Measurements from ENCODE around the gene APOL4. TPM values are rescaled to one million over a fixed set of nuclear protein-coding genes. Genes with fewer than 3 reads are reported as not detected.
"Not testable (repeated sequence)": the region's sequence is repeated elsewhere in the genome, so short reads cannot be mapped to it uniquely, and the experiment has no call there.

The APOL4 gene
- total RNA-seq, 2 experiments from 2014 or later, result 0.70 to 0.95 TPM

GRCh38 chr22:36236388-36237319, 35.0 kb upstream of the APOL4 start:
- peak overlapping the region; percentile 86 for H3K4me3 Mint-ChIP-seq
- no peaks in the 10 kb centered on the region for H3K27me3 Mint-ChIP-seq
- DNase-seq, result no peak
- no peak overlapping the region for H3K27ac Mint-ChIP-seq
- peaks cover 2% of the 10 kb centered on the region for H3K9me3 Mint-ChIP-seq
- H3K4me1 Mint-ChIP-seq, result peaks cover 55% of the 10 kb centered on the region
- H3K36me3 Mint-ChIP-seq, result peaks cover 55% of the 10 kb centered on the region

DNA sequence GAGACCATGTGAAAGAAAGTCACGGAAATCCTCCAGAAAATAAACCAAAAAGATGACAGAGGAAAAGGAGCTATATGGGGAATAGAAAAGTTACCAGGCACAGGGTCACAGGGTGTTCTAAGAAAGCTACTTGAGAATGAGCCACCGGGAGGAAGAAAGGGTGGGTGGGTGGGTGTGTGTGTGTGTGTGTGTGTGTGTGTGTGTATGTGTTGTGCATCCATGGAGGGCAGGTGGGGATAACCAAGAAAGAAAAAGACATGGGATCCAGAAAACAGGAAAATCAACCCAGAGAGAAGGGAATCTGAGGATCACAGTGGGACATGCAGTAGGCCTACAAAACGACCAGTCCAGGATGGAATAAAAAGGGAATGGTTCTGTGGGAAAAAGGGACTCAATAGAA, 34.0 kb upstream of the APOL4 start:
- DNase-seq, result no peak
- H3K9me3 Mint-ChIP-seq, result peaks cover 2% of the 10 kb centered on the region
- no peak overlapping the region for H3K27ac Mint-ChIP-seq
- no peaks in the 10 kb centered on the region for H3K27me3 Mint-ChIP-seq
- peaks cover 55% of the 10 kb centered on the region for H3K36me3 Mint-ChIP-seq
- H3K4me1 Mint-ChIP-seq, result peaks cover 59% of the 10 kb centered on the region
- H3K4me3 Mint-ChIP-seq, result peak overlapping the region; percentile 58

GRCh38 chr22:36234919-36235318, 33.3 kb upstream of the APOL4 start:
- no peaks in the 10 kb centered on the region for H3K27me3 Mint-ChIP-seq
- peak overlapping the region; percentile 58 for H3K4me3 Mint-ChIP-seq
- H3K4me1 Mint-ChIP-seq, result peaks cover 58% of the 10 kb centered on the region
- peaks cover 2% of the 10 kb centered on the region for H3K9me3 Mint-ChIP-seq
- no peak for DNase-seq
- H3K36me3 Mint-ChIP-seq, result peaks cover 58% of the 10 kb centered on the region
- peak overlapping the region; percentile 83 for H3K27ac Mint-ChIP-seq

DNA sequence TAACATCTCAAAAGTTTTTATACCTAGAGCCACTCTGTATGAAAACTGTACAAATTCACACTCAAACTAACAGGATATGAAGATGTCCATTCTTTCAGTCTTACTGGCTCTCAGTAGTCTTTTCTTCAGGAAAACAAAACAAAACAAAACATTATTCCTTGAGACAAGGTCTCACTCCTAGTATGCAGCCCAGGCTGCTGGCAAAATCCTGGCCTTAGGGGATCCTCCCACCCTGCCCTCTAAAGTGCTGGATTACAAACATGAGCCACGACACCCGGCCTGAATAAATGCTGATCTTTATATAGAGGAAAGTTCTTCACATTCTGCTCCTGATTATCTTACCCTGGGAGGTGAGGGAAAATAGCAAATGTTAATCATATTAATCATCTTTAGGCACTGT, 32.6 kb upstream of the APOL4 start:
- Mint-ChIP-seq H3K27me3 (no peaks in the 10 kb centered on the region), H3K4me3 (no peak overlapping the region), H3K9me3 (peaks cover 2% of the 10 kb centered on the region), H3K4me1 (peaks cover 51% of the 10 kb centered on the region), H3K27ac (peak overlapping the region; percentile 83), H3K36me3 (peaks cover 56% of the 10 kb centered on the region)
- DNase-seq, result no peak

DNA sequence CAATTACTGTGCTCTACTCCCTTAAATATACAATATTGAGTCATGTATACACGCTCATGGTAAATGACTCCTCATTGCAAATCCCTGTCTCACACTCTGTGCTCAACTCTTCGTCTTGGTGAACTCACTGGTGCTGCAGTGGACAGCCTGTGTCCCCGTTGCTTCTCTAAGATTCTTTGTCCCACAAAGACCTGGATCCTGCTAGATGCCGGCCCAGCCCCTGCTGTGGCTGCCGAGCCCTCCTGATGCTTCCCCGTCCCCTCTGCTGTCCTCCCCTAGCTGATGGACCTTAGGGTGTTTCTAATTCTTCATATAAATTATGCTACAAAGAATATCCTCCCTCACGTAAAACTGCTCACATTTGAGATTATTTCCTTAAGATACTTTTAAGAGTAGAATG, 32.2 kb upstream of the APOL4 start:
- peaks cover 2% of the 10 kb centered on the region for H3K9me3 Mint-ChIP-seq
- no peak overlapping the region for H3K27ac Mint-ChIP-seq
- peaks cover 53% of the 10 kb centered on the region for H3K36me3 Mint-ChIP-seq
- peaks cover 49% of the 10 kb centered on the region for H3K4me1 Mint-ChIP-seq
- no peak for DNase-seq
- H3K27me3 Mint-ChIP-seq, result no peaks in the 10 kb centered on the region
- no peak overlapping the region for H3K4me3 Mint-ChIP-seq

- Mint-ChIP-seq H3K36me3 (peaks cover 50% of the 10 kb centered on the region), H3K9me3 (peaks cover 2% of the 10 kb centered on the region), H3K4me3 (no peak overlapping the region), H3K27me3 (no peaks in the 10 kb centered on the region), H3K27ac (no peak overlapping the region), H3K4me1 (peaks cover 42% of the 10 kb centered on the region)
- no peak for DNase-seq
Observed at GRCh38 chr22:36232715-36233401, 31.2 kb upstream of the APOL4 start.

DNA sequence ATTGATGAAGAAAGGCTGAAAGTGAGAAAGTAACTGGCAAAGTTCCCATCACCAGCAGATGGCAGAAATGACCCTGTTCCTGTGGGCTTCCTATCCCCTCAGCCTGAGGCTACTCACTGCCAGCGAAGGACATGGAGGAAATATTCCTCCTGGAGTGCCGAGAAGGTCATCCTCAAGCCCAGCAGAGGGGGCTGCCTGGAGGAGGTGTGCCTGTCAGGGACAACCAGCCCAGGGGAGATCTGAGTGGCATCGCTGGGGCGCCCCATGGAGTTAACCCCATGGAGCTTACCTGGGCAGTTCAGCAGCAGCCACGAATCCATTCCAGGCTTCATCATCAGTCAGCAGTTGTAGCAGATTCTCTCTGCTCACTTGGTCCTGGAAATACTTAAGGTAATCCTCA, 29.4 kb upstream of the APOL4 start:
- not testable (repeated sequence) for H3K27ac Mint-ChIP-seq, H3K27me3 Mint-ChIP-seq, H3K9me3 Mint-ChIP-seq, DNase-seq, H3K4me3 Mint-ChIP-seq
- H3K4me1 Mint-ChIP-seq, result peaks cover 30% of the 10 kb centered on the region
- H3K36me3 Mint-ChIP-seq, result peaks cover 43% of the 10 kb centered on the region

- DNase-seq, result not testable (repeated sequence)
- peaks cover 32% of the 10 kb centered on the region for H3K36me3 Mint-ChIP-seq
Observed at GRCh38 chr22:36229649-36230048, 28.0 kb upstream of the APOL4 start.

GRCh38 chr22:36228944-36229343, 27.3 kb upstream of the APOL4 start:
- H3K4me3 Mint-ChIP-seq, result no peak overlapping the region
- H3K27me3 Mint-ChIP-seq, result no peaks in the 10 kb centered on the region
- H3K27ac Mint-ChIP-seq, result no peak overlapping the region
- H3K36me3 Mint-ChIP-seq, result peaks cover 26% of the 10 kb centered on the region
- DNase-seq, result no peak
- no peaks in the 10 kb centered on the region for H3K9me3 Mint-ChIP-seq
- peaks cover 9% of the 10 kb centered on the region for H3K4me1 Mint-ChIP-seq

More at GRCh38 chr22:36229649-36230048, 28.0 kb upstream of the APOL4 start:
- H3K4me3 Mint-ChIP-seq, H3K27me3 Mint-ChIP-seq, H3K27ac Mint-ChIP-seq, H3K9me3 Mint-ChIP-seq: not testable (repeated sequence)
- H3K4me1 Mint-ChIP-seq, result peaks cover 16% of the 10 kb centered on the region

DNA sequence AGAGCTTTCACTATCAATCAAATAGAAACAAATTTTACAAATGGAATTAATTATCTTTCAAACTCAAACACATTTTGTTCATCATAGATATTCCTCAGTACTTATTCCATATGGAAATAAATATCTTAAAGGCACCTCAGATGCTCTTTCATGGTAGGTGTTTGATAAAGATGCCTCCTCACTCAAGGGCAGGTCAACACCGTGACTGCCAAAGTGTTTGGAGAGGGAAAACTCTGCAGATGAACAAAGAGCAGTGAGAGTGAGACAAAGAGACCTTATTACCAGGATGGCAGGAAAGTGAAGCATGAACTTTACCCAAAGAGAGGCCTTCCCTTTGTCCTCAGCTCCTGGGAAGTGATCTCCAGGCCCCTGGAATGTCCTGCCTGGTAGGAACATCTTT, 26.8 kb upstream of the APOL4 start:
- H3K27ac Mint-ChIP-seq, H3K4me3 Mint-ChIP-seq, H3K27me3 Mint-ChIP-seq, DNase-seq, H3K9me3 Mint-ChIP-seq, H3K4me1 Mint-ChIP-seq: not testable (repeated sequence)
- peaks cover 24% of the 10 kb centered on the region for H3K36me3 Mint-ChIP-seq

DNA sequence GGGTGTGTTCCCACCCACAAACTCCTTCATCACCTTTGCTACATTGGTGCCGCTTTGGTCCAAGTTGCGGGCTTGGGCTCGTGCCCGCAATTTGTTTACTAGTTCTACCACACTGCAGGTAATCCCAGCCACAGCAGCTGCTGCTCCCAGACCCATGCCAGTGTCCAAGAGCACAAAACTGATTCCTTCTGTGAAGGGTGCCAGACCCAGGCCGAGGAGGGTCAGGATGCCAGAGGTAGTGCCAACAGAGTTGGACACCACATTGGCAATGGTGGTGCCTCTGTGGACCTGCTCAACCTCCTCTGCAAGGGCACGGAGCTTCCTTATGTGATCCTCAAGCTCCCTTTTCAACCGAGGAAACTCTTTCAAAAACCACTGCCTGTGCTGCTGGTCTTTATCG, 26.2 kb upstream of the APOL4 start:
- Mint-ChIP-seq H3K4me3 (no peak overlapping the region), H3K4me1 (peaks cover 4% of the 10 kb centered on the region), H3K36me3 (peaks cover 24% of the 10 kb centered on the region), H3K27me3 (no peaks in the 10 kb centered on the region), H3K27ac (no peak overlapping the region), H3K9me3 (no peaks in the 10 kb centered on the region)
- DNase-seq, result no peak

DNA sequence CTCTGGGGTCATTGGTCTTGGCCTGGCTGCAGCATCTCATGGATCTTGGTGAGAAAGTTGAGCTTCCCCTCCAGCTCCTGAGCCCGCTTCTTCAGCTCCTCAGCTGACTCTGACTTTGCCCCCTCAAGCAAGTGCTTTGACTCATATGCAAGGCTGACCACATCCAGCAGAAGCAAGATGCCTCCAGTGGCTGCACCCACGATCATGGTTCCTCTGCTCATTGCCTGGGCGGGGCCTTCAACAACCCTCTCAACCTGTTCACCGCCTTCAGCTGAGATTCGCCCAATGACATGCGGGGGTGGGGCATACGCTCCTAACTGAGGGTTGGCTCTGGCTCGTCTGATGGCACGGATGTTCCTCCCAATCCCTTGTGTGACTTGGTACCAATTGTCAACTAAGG, 25.8 kb upstream of the APOL4 start:
- no peak overlapping the region for H3K4me3 Mint-ChIP-seq
- no peak overlapping the region for H3K27ac Mint-ChIP-seq
- H3K9me3 Mint-ChIP-seq, result no peaks in the 10 kb centered on the region
- H3K36me3 Mint-ChIP-seq, result peaks cover 24% of the 10 kb centered on the region
- peaks cover 4% of the 10 kb centered on the region for H3K4me1 Mint-ChIP-seq
- peak; percentile 19 for DNase-seq
- H3K27me3 Mint-ChIP-seq, result no peaks in the 10 kb centered on the region

GRCh38 chr22:36226189-36226588, 24.6 kb upstream of the APOL4 start:
- Mint-ChIP-seq H3K27ac (no peak overlapping the region), H3K4me1 (peaks cover 7% of the 10 kb centered on the region), H3K36me3 (peaks cover 20% of the 10 kb centered on the region), H3K4me3 (no peak overlapping the region), H3K27me3 (no peaks in the 10 kb centered on the region), H3K9me3 (no peaks in the 10 kb centered on the region)
- no peak for DNase-seq

GRCh38 chr22:36225333-36225922, 23.8 kb upstream of the APOL4 start:
- DNase-seq, result no peak
- H3K36me3 Mint-ChIP-seq, result peaks cover 20% of the 10 kb centered on the region
- H3K27ac Mint-ChIP-seq, result no peak overlapping the region
- peaks cover 7% of the 10 kb centered on the region for H3K4me1 Mint-ChIP-seq
- H3K4me3 Mint-ChIP-seq, result no peak overlapping the region
- no peaks in the 10 kb centered on the region for H3K27me3 Mint-ChIP-seq
- no peaks in the 10 kb centered on the region for H3K9me3 Mint-ChIP-seq

DNA sequence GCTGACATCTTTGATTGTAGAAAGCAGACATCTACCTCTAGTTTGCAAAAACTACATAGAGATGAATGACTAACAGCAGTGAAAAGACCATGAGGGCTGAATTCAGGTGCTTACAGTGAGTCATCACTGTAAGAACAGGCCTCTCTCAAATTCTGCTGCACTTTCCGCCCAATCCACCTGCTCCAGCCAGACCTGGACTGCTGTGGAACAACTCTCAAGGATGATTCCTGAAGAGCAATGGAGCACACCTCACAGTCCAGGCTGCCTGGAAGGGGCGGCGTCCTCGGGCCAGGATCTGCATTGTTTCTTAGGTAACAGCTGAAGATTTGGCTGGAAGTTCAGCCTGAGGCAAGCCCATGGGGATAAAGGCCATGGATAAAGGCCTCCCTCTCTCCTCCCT, 22.6 kb upstream of the APOL4 start:
- H3K4me3 Mint-ChIP-seq, result no peak overlapping the region
- peaks cover 18% of the 10 kb centered on the region for H3K36me3 Mint-ChIP-seq
- no peaks in the 10 kb centered on the region for H3K9me3 Mint-ChIP-seq
- no peak overlapping the region for H3K27ac Mint-ChIP-seq
- H3K4me1 Mint-ChIP-seq, result peaks cover 7% of the 10 kb centered on the region
- no peak for DNase-seq
- H3K27me3 Mint-ChIP-seq, result no peaks in the 10 kb centered on the region
